ENCODE results near the gene PSORS1C1.

PSORS1C1 gene

GRCh38 chr6:31126396-31127175 is 12.0 kb downstream of the PSORS1C1 start:
- DNase-seq (ENCODE audit: low read depth): no peak

- DNase-seq (ENCODE audit: low read depth): peak; percentile 69
Observed at GRCh38 chr6:31128093-31128676, 13.6 kb downstream of the PSORS1C1 start.

- no peak for DNase-seq (ENCODE audit: low read depth)
Observed at GRCh38 chr6:31129130-31129529, 14.5 kb downstream of the PSORS1C1 start.

GRCh38 chr6:31130751-31131150 is 16.2 kb downstream of the PSORS1C1 start:
- no peak for DNase-seq (ENCODE audit: low read depth)

GRCh38 chr6:31131595-31131994 is 17.0 kb downstream of the PSORS1C1 start:
- no peak for DNase-seq (ENCODE audit: low read depth)

GRCh38 chr6:31132806-31133205 is 18.2 kb downstream of the PSORS1C1 start:
- DNase-seq (ENCODE audit: low read depth): no peak

GRCh38 chr6:31135710-31136109 is 21.1 kb downstream of the PSORS1C1 start:
- no peak for DNase-seq (ENCODE audit: low read depth)

- DNase-seq (ENCODE audit: low read depth): no peak
Observed at GRCh38 chr6:31138982-31139381, 24.4 kb downstream of the PSORS1C1 start, which contains the start of gene PSORS1C2. Gene PSORS1C2 (minus strand): TSS chr6:31139066. CDS start chr6:31139026, 40 bp downstream.

- no peak for DNase-seq (ENCODE audit: low read depth)
Observed at GRCh38 chr6:31139599-31139998, 25.0 kb downstream of the PSORS1C1 start.

- no peak for DNase-seq (ENCODE audit: low read depth)
Observed at GRCh38 chr6:31140643-31141042, 26.0 kb downstream of the PSORS1C1 start.

- no peak for DNase-seq (ENCODE audit: low read depth)
Observed at GRCh38 chr6:31142361-31142761, 27.8 kb downstream of the PSORS1C1 start.

GRCh38 chr6:31143148-31143547 is 28.5 kb downstream of the PSORS1C1 start:
- no peak for DNase-seq (ENCODE audit: low read depth)

GRCh38 chr6:31144296-31144969 is 29.8 kb downstream of the PSORS1C1 start:
- no peak for DNase-seq (ENCODE audit: low read depth)

- no peak for DNase-seq (ENCODE audit: low read depth)
Observed at GRCh38 chr6:31144970-31145340, 30.4 kb downstream of the PSORS1C1 start.

- DNase-seq (ENCODE audit: low read depth): no peak
Observed at GRCh38 chr6:31145386-31145785, 30.8 kb downstream of the PSORS1C1 start.

- DNase-seq (ENCODE audit: low read depth): no peak
Observed at GRCh38 chr6:31149827-31150447, 35.3 kb downstream of the PSORS1C1 start.

GRCh38 chr6:31152781-31153180 is 38.2 kb downstream of the PSORS1C1 start:
- DNase-seq (ENCODE audit: low read depth): no peak

- no peak for DNase-seq (ENCODE audit: low read depth)
Observed at GRCh38 chr6:31154436-31154835, 39.8 kb downstream of the PSORS1C1 start.

GRCh38 chr6:31156641-31157040 is 42.0 kb downstream of the PSORS1C1 start:
- no peak for DNase-seq (ENCODE audit: low read depth)

- no peak for DNase-seq (ENCODE audit: low read depth)
Observed at GRCh38 chr6:31157513-31158139, 43.0 kb downstream of the PSORS1C1 start, which contains the start of gene CCHCR1. Gene CCHCR1 (minus strand): TSS chr6:31157802. CDS start chr6:31157600, 202 bp downstream.

GRCh38 chr6:31158140-31158862 is 43.7 kb downstream of the PSORS1C1 start, which contains the start of gene TCF19:
Gene TCF19 (plus strand): TSS chr6:31158589. CDS start chr6:31159470, 881 bp downstream.
- peak; percentile 99 for DNase-seq (ENCODE audit: low read depth)
